ENCODE measurements around the gene PLTP.

The PLTP gene

GRCh38 chr20:45953672-45954071 is 41.7 kb upstream of the PLTP start:
- in situ Hi-C loops (cut with HindIII; ENCODE audit: low sequenced_read_pairs) = no loop called here
- no peak overlapping the region for H3K4me3 ChIP-seq (ENCODE audit: low read depth, low read length)
- TF ChIP-seq, protein P1, sequence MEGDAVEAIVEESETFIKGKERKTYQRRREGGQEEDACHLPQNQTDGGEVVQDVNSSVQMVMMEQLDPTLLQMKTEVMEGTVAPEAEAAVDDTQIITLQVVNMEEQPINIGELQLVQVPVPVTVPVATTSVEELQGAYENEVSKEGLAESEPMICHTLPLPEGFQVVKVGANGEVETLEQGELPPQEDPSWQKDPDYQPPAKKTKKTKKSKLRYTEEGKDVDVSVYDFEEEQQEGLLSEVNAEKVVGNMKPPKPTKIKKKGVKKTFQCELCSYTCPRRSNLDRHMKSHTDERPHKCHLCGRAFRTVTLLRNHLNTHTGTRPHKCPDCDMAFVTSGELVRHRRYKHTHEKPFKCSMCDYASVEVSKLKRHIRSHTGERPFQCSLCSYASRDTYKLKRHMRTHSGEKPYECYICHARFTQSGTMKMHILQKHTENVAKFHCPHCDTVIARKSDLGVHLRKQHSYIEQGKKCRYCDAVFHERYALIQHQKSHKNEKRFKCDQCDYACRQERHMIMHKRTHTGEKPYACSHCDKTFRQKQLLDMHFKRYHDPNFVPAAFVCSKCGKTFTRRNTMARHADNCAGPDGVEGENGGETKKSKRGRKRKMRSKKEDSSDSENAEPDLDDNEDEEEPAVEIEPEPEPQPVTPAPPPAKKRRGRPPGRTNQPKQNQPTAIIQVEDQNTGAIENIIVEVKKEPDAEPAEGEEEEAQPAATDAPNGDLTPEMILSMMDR (IDR thresholded peaks at IDR 0.05; ENCODE audit: low read depth, low read length, missing control alignments) = no peak
- no peak for DNase-seq (ENCODE audit: low read depth)

DNA sequence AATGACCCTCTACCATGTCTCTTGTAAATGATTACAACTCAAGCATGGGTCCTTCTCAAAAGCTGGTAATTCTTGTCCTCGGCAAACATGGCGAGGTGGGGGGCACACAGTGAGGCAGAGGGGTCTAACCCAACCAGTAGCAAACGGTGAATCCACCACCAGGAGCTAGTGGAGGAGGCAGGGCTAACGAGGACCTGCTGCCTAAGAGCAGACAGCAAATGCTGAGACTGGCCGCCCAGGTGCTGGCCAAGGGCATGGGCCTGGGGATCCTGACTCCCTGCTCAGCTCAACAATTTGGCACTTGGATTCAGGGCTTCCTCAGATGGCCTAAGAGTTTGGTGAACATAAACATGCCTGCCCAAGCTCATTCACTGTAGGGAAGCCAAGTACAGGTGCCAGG is 40.9 kb upstream of the PLTP start:
- in situ Hi-C loops (cut with HindIII; ENCODE audit: low sequenced_read_pairs) = no loop called here
- no peak for DNase-seq (ENCODE audit: low read depth)
- TF ChIP-seq, protein P1 (IDR thresholded peaks at IDR 0.05; ENCODE audit: low read depth, low read length, missing control alignments) = no peak
- no peak overlapping the region for H3K4me3 ChIP-seq (ENCODE audit: low read depth, low read length)

DNA sequence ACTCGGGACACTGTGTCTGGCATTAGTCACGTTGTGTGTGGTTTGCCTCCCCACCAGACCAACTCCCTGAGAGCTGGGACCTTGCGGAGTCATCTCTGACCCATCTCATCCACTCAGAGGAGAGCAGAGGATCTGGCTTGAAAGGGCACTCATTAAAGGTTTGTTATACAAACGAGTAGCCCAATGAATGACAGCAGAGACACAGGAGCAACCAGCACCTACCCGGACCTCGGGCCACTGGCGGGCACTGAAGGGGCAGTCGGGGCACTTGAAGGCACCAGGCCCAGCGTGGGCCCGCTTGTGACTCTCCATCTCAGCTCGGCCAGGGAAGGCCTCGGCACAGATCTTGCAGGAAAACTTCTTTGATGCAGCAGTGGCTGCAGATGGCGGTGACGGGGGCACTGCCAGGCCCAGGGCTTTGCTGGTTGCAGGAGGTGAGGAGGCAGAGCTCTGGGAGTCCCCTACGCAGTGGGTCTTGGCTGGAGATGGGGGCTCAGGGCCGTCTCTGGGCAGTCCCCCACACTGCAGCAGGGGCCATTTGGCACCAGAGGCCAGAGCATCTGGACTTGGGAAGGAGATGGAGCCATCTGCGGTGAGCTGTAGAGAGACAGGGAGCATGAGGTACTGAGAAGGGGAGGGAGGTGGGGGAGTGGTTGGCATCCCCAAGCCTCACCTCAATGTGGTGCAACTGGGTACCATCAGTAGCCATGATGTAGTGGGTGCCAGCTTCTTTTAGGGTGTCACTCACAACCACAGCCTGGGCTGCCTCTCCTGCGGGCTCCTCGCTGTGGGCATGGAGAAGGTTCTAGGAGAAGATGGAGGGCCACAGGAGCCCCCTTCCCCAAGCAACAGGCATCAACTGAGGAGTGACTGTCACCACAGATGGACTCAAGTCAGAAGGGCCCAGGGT is 40.2 kb upstream of the PLTP start:
- in situ Hi-C loops (cut with HindIII; ENCODE audit: low sequenced_read_pairs) = no loop called here
- DNase-seq (ENCODE audit: low read depth) = no peak
- TF ChIP-seq, protein P1 (IDR thresholded peaks at IDR 0.05; ENCODE audit: low read depth, low read length, missing control alignments) = no peak
- H3K4me3 ChIP-seq (ENCODE audit: low read depth, low read length) = no peak overlapping the region

GRCh38 chr20:45950330-45950646 is 38.3 kb upstream of the PLTP start:
- no peak overlapping the region for H3K4me3 ChIP-seq (ENCODE audit: low read depth, low read length)
- in situ Hi-C loops (cut with HindIII; ENCODE audit: low sequenced_read_pairs) = no loop called here
- TF ChIP-seq, protein P1 (IDR thresholded peaks at IDR 0.05; ENCODE audit: low read depth, low read length, missing control alignments) = no peak
- no peak for DNase-seq (ENCODE audit: low read depth)

DNA sequence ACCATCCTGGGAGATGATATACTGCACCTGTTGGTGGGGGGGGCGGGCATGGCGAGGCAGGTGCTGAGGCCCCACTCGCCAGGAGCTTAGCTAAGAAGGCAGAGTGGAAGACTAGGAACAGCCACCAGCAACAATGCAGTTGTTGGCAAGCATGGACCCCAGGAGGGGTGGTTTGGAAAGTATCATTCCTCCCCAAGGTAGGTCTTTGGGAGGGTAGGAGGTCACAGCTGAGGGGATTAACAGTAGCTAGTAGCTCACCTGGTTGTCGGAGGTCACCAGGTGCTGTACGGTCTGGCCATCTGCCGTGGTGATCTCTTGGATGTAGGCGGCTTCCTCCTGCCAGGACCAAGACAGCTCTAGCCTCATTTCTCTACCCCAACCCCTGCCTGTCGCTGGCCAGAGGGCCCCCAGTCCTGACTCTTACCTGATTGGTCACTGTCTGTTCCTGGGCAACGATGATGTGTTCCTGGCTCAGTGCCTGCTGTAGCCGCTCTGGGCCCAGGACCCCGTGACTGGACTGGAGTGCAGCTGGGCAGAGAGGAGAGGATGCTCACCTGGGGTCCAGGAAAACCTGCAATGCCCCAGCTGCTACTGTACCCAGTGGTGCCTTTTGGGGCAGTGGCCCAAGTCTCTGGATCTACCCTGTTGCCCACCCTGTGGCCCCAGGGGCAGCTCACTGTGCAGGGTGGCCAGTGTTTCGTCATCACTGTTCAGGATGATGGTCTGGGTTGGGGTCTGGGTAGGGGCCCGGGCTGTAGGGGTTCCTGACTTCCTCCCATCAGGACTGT is 37.8 kb upstream of the PLTP start:
- in situ Hi-C loops (cut with HindIII; ENCODE audit: low sequenced_read_pairs) = no loop called here
- TF ChIP-seq, protein P1 (IDR thresholded peaks at IDR 0.05; ENCODE audit: low read depth, low read length, missing control alignments) = no peak
- DNase-seq (ENCODE audit: low read depth) = no peak
- H3K4me3 ChIP-seq (ENCODE audit: low read depth, low read length) = no peak overlapping the region

DNA sequence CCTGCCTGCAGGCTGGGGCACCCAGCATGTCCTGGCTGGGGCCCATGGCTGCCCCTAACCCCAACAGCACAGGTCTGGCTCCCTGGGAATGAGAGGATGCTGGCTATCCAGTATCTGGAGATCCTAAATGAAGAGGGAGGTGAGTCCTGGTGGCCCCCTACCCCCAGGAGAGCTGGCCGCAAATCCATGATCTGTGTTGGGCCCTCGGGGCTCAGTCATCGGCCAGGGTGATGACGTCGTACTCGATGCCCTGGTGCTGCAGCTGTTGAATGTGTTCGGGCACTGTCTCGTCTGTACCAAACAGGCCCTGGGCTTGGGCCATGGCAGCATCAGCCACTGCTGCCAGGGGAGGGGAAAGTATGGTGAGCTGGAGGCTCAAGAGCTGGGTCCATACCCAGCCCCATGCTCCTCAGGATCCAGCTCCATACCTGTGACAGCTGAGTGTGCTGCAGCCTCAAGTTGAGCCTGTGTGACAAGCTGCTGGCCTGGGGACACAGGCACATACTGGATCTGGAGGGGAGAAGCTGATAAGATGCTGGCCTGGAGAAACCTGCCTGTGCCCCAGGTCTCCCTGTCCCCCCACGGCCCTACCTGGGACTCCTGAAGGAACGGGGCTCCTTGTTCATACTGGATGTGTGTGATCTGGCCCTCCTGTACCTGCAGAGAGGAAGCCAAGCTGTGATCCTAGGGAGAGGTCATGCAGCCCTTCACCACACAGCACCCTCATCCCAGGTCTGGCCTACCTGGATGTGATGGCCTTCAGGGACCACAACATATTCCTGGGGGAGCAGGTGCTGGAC is 37.0 kb upstream of the PLTP start:
- H3K4me3 ChIP-seq (ENCODE audit: low read depth, low read length) = no peak overlapping the region
- no peak for DNase-seq (ENCODE audit: low read depth)
- TF ChIP-seq, protein P1 (IDR thresholded peaks at IDR 0.05; ENCODE audit: low read depth, low read length, missing control alignments) = no peak
- in situ Hi-C loops (cut with HindIII; ENCODE audit: low sequenced_read_pairs) = no loop called here
